CMK (cell line): ENCODE results near the gene H6PD.
"Not testable (repeated sequence)": the region's sequence is repeated elsewhere in the genome, so short reads cannot be mapped to it uniquely, and the experiment has no call there.

ENCODE experiments used
- DNase-seq: peaks from one replicate; pipeline ENCODE4 v3.0.0-alpha.2; 2010; ENCODE audit warnings: low read depth

Gene H6PD

GRCh38 chr1:9297831-9298230, 63.3 kb downstream of the H6PD start:
- DNase-seq: no peak

GRCh38 chr1:9298282-9298681, 63.7 kb downstream of the H6PD start:
- DNase-seq: no peak

GRCh38 chr1:9299571-9300541, 65.3 kb downstream of the H6PD start:
- DNase-seq: not testable (repeated sequence)

- no peak for DNase-seq
Observed at GRCh38 chr1:9300573-9300972, 66.0 kb downstream of the H6PD start.

GRCh38 chr1:9302745-9303524, 68.4 kb downstream of the H6PD start:
- DNase-seq: no peak

GRCh38 chr1:9303916-9304315, 69.3 kb downstream of the H6PD start:
- no peak for DNase-seq

GRCh38 chr1:9305216-9305615, 70.6 kb downstream of the H6PD start:
- no peak for DNase-seq

- DNase-seq: no peak
Observed at GRCh38 chr1:9306006-9306405, 71.4 kb downstream of the H6PD start.

GRCh38 chr1:9307303-9307702, 72.7 kb downstream of the H6PD start:
- DNase-seq: no peak

GRCh38 chr1:9308236-9308785, 73.7 kb downstream of the H6PD start:
- no peak for DNase-seq

GRCh38 chr1:9309080-9309479, 74.5 kb downstream of the H6PD start:
- no peak for DNase-seq

GRCh38 chr1:9309991-9310390, 75.4 kb downstream of the H6PD start:
- DNase-seq: no peak

- DNase-seq: no peak
Observed at GRCh38 chr1:9311029-9311428, 76.5 kb downstream of the H6PD start.

GRCh38 chr1:9311479-9311878, 76.9 kb downstream of the H6PD start:
- no peak for DNase-seq

GRCh38 chr1:9312168-9312720, 77.7 kb downstream of the H6PD start:
- no peak for DNase-seq

- no peak for DNase-seq
Observed at GRCh38 chr1:9313576-9313975, 79.0 kb downstream of the H6PD start.

GRCh38 chr1:9314111-9314510, 79.5 kb downstream of the H6PD start:
- DNase-seq: no peak

- no peak for DNase-seq
Observed at GRCh38 chr1:9314711-9315379, 80.3 kb downstream of the H6PD start.

GRCh38 chr1:9315411-9316079, 81.0 kb downstream of the H6PD start:
- DNase-seq: no peak

- no peak for DNase-seq
Observed at GRCh38 chr1:9316080-9316444, 81.5 kb downstream of the H6PD start.

- no peak for DNase-seq
Observed at GRCh38 chr1:9316512-9316911, 81.9 kb downstream of the H6PD start.
